ENCODE results near the gene PRLR.
"Not testable (repeated sequence)": the region's sequence is repeated elsewhere in the genome, so short reads cannot be mapped to it uniquely, and the experiment has no call there.

The PRLR gene

DNA sequence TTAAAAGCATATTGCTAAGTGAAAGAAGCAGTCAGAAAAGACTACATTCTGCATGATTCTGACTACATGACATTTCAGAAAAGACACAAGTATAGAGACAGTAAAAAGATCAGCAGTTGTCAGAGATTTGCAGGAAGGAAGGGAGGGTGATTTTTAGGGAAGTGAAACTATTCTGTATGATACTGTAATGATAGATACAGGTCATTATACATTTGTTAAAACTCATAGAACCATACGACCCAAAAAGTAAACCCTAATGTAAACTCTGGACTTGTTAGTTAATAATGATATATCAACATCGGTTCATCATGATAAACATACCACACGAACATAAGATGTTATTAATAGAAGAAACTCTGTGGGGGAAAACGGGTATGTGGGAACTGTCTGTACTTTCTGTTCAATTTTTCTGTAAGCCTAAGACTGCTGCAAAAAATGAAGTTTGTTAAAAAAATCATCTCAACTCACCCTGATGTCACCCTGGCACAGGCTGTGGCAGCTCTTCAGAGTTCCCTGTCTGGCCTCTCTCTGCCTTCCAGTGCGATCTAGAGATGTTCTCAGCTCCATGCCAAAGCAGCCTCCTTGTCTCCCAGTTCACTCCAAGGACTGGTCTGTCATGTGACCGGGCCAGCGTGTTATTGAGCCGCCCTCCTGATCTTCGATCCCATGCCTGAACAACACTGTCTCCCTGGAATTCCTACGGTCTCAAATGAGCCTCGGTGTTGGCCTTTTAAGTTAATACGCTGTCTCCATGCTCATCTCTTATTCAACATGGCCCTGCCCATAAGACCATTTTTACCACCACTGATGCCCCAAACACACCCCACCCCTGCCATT is 35.4 kb downstream of the PRLR start:
- DNase-seq, result no peak

DNA sequence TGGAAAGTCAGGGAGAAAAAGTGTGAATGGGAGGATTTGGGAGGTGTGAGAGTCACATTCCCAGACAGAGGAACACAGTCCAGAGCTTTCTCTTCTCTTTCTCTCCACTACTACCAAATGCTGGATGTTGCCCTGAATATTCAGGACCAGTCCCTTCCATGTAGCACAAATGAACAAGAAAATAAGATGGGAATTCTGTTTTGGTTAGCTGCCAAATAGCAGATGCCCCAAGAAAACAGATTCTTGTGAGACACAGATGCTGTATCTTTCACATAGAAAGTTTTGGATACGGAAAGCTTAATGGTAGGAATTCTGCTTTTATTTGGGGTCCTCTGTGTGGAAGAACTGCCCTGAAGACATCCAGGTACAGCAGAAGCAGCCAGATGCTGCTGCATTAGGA is 37.8 kb downstream of the PRLR start:
- no peak for DNase-seq

DNA sequence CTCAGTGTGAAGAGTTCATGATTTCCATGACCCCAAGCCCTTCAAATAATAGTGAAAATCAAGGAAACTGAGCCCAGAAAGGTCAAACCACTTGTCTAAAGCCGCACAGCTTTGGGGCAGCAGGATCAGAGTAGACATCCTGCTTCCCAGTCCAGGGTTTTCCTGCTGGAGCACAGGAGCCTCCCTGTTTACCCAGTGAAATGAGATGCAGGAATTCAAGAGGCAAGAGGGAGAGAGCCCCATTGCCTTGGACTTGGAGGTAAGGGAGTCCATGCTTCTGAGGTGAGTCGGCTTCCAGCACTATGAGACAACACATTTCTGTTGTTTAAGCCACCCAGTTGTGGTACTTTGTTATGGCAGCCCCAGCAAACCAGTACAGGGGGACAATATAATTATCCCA is 40.5 kb downstream of the PRLR start:
- DNase-seq, result not testable (repeated sequence)

DNA sequence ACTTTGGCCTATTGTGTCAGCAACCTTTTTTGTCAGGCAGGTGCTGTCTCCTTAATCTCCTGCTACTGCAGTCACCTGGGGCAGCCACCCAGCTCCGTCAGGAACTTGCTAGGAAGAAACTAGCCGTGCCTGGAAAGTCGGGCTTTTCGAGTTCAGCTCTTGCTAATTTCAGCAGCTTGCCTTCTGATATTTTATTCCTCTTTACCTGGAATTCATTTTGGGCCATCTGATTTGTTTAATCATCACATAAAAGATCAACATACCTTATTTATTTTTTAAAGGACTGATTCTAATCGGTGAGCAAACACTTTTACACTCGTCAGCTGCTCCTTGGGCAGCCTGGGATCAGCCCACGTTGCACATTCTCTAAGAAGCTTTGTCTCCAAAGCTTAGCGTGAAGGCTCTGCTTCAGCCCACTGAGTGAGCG is 42.2 kb downstream of the PRLR start:
- DNase-seq, result no peak

DNA sequence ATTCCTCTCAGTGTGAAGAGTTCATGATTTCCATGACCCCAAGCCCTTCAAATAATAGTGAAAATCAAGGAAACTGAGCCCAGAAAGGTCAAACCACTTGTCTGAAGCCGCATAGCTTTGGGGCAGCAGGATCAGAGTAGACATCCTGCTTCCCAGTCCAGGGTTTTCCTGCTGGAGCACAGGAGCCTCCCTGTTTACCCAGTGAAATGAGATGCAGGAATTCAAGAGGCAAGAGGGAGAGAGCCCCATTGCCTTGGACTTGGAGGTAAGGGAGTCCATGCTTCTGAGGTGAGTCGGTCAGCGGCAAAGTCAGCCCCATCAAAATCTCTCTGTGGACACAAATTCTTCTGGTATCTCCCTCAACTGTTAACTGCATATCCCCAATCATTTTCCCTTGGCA is 42.7 kb downstream of the PRLR start:
- not testable (repeated sequence) for DNase-seq

DNA sequence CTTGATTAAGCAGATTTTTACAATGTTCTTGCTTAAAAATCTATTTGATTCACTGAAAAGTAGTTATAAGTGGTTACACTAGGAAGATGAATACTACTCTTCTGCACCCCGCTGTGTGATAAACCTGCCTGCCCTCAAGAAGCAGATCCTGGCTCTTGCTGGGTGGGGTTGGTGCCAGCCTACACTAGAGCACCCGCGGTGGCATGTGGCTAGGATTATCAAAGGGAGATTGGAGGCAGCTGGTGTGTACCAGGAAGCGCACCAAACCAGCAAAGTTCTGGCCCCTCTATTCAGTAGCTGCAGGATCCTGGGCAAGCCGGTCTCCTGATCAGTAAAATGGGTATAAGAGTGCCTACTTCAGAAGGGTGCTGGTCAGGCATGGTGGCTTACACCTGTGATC is 43.5 kb downstream of the PRLR start:
- no peak for DNase-seq

DNA sequence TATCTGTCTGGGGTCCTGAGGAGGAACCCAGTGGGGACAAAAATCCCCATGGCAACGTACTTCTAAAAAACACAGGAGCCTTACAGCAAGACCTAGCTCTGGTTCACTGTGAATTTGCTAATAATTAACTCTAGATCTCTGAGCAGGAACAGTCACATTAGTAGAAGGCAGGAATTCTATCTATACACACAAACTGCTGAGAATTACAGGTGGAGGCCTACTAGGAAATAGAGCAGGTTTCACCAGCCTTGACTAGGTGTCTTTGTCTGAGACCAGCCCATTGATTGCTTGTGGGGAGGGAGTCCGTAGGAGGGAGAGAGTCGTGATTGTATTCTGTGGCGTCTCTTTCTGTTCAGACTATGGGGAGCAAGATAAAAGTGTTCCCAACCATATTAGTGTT is 44.8 kb downstream of the PRLR start:
- DNase-seq, result no peak

DNA sequence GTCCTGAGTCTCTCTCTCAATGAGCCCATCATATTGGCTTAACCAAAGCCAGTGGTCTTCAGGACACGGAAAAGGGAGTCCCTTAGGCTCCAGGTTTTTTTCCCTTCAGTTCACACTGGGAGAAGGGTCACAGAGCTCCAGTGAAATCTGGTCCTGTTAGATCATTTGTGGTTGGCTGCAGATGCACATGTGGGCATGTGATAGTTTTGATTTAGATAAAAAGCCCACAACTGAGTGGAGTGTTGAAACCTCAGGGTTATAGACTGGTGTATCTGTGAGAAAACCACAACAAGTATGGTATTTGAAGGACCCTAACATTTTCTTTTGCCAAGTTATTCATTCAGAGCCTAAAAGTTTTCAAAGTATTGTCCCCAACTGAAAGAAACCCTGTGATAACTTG is 46.7 kb downstream of the PRLR start:
- no peak for DNase-seq

DNA sequence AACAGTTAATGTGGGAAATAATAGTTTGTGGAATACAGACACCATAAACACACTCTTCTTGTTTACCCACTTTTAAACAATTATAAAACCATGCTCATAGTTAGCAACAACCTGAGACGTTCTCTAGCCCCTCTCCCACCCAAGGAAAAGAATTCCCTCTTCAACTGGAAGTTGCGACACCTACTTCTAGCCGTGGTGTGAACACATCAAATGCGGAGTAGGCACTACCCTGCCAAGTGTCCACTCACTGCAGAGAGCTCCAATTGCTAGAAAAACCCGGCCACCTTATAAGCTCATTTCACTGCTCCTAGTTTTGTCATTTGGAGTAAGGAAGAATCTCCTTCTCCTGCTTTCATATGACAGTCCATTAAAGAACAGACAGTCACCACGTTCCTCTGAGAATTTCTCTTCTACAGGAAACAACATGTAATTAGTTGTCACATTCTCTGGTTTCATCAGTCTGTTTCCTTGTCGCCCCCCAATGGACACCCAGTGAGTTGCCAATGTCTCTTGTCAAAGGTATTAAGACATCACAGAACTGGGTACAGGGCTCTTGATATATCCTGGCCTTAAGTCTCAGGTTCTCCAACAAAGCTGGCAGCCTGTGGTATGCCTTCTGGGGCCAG is 47.3 kb downstream of the PRLR start:
- DNase-seq, result peak; percentile 81

DNA sequence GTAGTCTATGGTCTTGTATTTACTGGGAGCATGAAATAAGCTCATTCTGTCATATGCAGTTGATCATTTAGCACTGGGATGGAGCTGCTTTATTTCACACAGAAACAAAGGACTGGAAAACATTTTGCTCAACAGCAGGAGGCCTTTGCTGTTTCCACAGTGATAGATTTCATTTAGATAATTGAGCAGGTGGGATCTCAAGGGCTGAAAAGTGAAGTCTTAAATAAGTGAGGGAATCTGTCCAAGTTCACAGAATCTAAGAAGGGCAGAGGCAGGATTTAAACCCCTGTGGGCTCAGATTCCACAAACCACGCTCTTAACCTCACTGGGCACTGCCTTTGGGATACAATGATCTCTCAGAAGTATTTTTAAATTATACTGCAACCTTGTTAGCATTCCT is 47.8 kb downstream of the PRLR start:
- DNase-seq, result no peak

DNA sequence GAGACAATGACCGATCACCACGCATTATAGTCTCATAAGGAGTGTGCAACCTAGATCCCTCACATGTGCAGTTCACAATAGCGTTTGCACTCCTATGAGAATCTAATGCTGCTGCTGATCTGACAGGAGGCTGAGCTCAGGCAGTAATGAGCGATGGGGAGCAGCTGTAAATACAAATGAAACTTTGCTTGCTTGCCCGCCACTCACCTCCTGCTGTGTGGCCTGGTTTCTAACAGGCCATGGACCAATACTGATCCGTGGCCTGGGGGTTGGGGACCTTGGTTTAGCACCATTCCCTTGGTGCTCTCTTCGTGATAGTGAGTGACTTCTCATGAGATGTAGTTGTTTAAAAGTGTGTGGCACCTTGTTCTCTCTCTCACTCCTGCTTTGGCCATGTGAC is 50.2 kb downstream of the PRLR start:
- DNase-seq, result no peak

DNA sequence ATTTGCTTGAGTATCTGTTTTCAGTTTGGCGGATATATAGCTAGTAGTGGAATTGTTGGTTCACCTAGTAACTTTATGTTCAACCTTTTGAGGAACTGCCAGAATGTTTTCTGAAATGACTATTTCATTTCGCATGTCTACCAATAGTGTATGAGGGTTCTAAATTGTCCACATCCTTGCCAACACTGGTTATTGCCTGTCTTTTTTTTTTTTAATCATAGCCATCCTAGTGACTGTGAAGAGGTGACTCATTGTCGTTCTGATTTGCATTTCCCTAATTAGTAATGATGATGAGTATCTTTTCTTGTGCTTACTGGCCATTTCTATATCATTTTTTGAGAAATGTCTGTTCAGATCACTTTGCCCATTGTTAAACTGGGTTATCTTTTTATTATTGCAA is 52.5 kb downstream of the PRLR start:
- DNase-seq, result no peak

DNA sequence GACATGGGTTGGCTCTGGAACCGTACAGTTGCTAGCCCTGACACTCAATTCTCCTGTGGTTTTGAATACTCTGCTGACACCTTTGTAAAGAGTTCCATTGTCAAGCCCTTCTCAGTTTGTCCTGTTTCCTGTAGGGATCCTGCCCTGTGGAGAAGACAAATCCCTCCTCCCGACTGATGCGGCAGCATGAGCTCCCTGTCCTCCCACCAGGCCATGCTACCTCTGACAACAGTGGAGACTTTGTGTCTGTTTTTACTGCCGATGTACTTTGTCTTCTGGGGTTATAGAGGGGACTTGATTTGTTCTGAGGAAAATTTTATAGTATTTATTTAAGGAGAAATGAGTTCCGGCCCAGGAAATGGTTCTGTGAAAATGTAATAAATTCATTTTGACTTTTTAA is 57.8 kb downstream of the PRLR start:
- DNase-seq, result no peak

DNA sequence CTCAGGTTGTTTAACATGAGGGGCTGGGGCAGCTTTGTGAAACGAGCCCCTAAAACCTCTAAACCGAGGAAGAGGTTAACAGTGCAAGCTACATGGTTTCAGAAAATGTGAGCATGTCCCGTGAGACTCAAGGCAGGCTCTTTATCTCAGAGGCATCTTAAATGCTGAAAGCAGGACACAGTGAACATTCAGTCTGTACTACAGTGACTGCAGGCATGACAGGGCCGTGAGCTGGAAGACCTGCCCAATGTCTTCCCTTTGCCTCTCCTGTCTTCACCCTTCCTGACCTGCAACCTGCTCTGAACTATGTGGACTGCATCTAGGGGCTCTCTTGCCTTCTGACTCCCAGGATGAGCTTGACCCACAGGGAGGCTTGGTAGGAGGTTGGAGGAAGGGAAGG is 58.3 kb downstream of the PRLR start:
- DNase-seq, result no peak

DNA sequence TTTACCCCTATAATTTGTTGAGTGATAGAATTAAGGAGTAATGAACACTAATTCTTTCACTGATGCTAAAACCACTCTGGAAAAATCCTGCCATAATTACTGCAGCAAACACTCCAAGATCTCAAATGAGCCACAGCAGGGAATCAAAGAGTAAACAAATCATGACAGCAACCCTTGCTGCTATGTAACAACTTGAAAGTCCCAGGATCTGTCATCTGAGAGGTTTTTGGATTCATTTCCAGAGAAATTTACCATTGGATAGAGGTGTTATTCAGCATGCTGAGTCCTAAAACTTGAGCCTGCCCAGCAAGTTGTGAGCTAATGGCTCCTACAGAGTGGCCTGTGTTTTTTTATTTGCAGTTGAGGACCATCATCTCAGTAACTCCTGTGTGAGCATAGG is 59.2 kb downstream of the PRLR start:
- no peak for DNase-seq

DNA sequence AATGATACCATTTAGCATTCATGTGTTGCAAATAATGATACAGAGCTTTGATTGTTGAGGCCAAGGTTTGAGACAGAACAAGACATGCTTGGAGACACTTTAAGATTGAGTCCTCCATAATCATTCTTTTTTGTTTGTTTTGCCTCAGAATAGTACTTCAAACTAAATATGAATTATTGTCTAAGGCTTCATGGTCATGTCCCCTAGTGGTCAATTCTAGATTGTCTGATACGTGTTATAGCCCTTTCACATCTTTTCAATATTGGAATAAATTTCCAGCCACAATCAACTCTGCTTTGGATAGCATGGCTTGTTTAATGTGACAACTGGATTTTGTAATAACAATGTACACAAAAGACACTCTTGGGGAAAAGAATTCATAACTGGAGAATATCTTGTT is 64.2 kb downstream of the PRLR start:
- DNase-seq, result no peak

DNA sequence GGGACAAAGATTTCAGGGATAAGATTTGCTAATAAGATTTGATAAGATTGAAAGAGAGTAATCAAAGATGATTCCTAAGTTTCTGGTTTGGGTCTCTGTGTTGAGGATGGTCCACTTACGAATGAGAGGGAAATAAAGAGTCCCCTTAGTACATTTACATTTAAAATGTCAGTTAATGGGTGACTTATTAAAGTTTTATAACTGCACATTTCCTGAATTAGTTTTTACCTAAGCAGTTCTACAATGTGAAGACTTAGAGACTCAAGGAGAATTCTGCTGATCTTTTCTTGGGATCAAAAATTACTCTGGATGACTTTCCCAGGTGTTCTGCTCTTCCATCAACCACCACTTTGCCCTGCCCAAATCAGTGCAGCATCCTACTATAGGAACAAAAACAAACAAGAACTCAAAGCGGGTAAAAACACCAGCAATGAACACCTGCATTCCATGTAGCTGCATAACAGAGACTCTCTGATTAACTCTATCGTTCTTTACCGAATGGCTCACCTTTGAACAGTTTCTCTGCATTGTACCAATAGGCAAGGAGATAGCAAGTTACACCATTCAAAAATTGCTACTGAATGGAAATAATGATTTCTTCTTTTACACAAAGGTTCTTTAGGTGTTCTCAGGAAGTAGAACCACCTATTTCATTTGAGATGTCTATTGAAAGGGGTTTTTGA is 65.3 kb downstream of the PRLR start:
- no peak for DNase-seq

DNA sequence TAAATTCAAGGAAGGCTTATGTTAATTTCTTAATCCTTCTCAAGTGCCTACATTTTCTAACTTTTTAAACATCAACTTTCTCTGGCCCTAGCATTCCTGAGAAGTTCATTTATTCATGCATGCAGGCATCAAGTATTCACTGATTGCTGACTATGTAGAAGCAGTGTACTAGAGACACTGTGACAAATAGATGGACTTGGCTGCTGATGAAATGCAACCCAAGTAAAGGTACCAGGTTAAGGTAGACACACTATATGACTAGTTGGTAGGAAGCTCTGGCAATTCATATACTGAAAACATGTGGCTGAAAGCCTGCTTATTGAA is 66.6 kb downstream of the PRLR start:
- DNase-seq, result no peak

DNA sequence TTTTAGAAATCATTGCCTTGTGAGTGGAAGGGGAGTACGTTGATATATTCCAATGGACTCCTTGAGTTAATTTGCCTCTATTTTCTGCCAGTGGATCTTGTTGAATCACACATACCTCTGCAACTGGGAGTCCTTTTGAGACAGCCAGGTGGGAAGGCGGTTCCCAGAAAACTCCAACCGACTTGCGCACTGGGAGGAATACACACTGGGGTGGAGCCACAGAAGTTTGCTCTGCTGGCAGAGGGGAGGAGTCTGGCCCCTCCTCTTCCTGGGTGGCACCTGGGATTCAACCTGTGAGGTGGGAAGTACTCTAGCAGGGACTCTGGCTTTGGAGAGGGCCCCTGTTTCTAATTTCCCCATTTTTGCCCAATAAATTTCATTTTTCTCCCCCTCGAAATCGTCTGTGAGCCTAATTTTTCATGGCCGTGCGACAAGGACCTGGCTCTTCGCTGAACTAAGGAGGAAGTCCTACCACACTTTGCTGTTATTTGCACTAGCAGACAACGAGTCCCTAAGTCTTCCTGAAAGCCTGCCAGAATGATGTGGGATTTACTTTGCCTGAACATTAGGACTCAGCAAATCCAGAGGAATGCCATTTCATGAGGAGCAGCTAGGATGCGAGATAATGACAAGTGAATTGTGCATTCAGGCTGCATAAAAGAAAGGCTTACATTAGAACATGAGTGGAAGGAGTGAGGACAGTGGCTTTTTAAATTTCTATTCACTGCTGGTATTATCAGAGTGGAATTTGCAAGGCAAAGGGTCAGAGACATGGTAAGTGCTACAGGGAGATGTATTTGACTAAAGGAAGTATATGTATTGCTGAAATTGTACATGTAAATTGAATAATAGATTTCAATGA is 67.2 kb downstream of the PRLR start:
- DNase-seq, result no peak

DNA sequence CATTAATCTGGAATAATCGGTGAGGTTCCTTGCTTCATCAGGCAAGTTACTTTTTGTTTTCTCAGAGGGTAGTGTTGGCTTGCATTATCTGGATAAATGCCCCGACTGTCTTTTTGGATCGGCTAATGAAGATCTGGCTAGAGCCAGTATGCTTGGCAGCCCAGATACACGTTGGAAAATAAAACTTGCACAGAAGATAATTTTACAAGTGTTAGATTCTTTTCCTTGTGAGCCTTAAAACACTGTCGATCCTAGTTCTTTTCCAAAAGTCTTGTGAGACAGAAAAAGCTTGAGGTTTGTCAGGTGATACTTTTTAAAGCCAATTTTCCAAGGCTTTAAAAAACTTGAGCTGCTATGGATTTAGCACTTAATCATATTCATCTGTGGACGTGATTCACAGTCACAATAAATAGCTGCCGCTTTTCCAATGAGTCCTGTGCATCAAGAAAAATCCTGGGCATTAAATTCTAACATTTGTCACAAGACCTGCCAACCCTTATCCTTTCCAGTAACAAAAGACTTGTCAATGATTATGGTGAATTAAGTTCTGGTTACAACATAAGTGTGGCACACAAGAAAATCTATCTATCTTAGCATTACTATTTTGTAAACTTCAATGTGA is 68.5 kb downstream of the PRLR start:
- DNase-seq, result no peak

DNA sequence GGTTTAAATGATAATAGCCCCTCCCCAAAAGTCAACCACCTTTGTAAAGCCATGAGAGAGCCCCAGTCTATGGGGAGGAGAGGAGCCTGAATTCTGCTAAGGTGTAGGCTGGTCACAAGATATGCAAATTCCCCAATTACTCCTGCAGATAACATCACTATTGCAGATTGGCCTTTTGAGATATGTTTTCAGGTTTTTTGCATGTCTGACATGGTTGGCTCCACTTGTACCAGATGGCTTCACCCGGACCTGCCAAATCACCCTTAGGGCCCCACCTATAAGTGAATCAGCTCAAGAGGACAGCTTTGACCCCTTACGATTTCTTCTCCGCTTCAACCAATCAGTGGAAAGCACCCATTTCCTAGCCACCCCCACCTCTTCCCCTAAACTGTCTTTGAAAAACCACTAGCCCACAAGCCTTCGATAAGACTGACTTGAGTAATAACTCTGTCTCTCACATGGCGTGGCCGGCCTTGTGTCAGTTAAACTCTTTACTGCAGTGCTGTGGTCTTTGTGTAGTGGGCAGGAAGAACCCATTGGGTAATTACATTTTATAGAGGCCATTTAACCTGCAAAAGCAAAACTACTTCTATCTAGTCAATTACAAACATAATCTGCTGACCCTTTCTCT is 69.7 kb downstream of the PRLR start:
- no peak for DNase-seq

DNA sequence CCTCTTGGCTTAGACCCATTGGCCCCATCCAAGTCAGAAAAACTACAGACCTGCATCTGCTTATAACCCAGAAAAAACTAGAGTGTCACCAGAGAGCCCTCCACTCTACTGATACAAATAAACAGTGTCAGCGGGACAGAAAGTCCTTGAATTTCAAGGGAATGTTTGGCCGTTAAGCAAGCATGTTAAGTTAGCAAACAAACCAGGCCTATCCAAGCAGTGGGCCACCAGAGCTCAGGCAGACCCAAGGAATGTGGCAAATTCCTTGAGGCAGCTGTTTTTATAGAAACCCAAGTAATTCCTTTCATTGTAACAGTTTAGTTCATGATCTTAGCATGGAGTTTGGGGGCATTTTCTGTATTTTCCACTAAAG is 70.9 kb downstream of the PRLR start:
- peak; percentile 75 for DNase-seq

All from islet precursor cell (in vitro differentiated cells).